Stomach (tissue), 9 donors: ENCODE data around the gene HECW1. TPM values are rescaled to one million over a fixed set of nuclear protein-coding genes. Genes with fewer than 3 reads are reported as not detected.

ENCODE experiments used
- DNase-seq, 2 donors: peaks; one replicate each; pipeline versions ENCODE4 v3.0.0 to v3.0.0-alpha.2; 2013 to 2019
- H3K27ac ChIP-seq, 5 donors: fragments of 200-600 bp in 4 of 5; sonication (generic) in 4 of 5; one replicate each; pipeline ENCODE4 v1.5.1; 2013 to 2019; ENCODE audit warnings: mild to moderate bottlenecking in 1 of 5, moderate library complexity in 1 of 5
- H3K27me3 ChIP-seq, 3 donors: fragments of 200-600 bp; sonication (generic); one replicate each; pipeline ENCODE4 v1.5.1; 2017 to 2019; ENCODE audit warnings: mixed run types in 1 of 3
- H3K36me3 ChIP-seq, 4 donors: fragments of 200-600 bp; sonication (generic); 1 replicate in 3 of 4; 2 replicates in 1 of 4; pipeline ENCODE4 v1.5.1; 2016 to 2019
- H3K4me1 ChIP-seq, 4 donors: fragments of 200-600 bp; sonication (generic); one replicate each; pipeline ENCODE4 v1.5.1; 2016 to 2019
- H3K4me3 ChIP-seq, 4 donors: fragments of 200-600 bp; sonication (generic) in 3 of 4; one replicate each; pipeline ENCODE4 v1.5.1; 2016 to 2019; ENCODE audit warnings: mild to moderate bottlenecking in 1 of 4
- H3K9me3 ChIP-seq, 4 donors: fragments of 200-600 bp; sonication (generic); one replicate each; pipeline ENCODE4 v1.5.1; 2016 to 2019
- CTCF ChIP-seq, 7 experiments: fragments of 450-650 bp in 4 of 7; fragments of 200-600 bp in 3 of 7; sonication (generic) in 3 of 7; IDR thresholded peaks; one replicate each; pipeline ENCODE4 v1.5.1; 2016 to 2019; ENCODE audit warnings: antibody characterized with exemption in 7 of 7, control low read depth in 2 of 7, mild to moderate bottlenecking in 1 of 7
- EP300 ChIP-seq: sonication (generic); formaldehyde crosslinking; IDR thresholded peaks from one replicate; pipeline ENCODE4 v1.6.1; 2017; ENCODE audit warnings: antibody characterized with exemption
- POLR2A ChIP-seq, 4 donors: fragments of 450-650 bp; IDR thresholded peaks; one replicate each; pipeline ENCODE4 v1.6.1; 2016; ENCODE audit warnings: antibody characterized with exemption in 4 of 4, control low read depth in 2 of 4, mild to moderate bottlenecking in 1 of 4, moderate library complexity in 1 of 4
- POLR2AphosphoS5 ChIP-seq, 3 donors: sonication (generic); formaldehyde crosslinking; IDR thresholded peaks; one replicate each; pipeline ENCODE4 v1.6.1; 2016; ENCODE audit warnings: antibody characterized with exemption in 3 of 3
- WGBS, 5 donors: extraction: QIAGEN DNeasy Blood & Tissue Kit in 3 of 5; methylation state at CpG; one replicate each; pipeline versions ENCODE4 v1.1.5 to v1.1.7; 2013 to 2018; 5-methylcytosine and 5-hydroxymethylcytosine counted together
- intact Hi-C: fragments of 100-400 bp; cut with DNase I; formaldehyde crosslinking; loops from one replicate; pipeline ENCODE4 v1.15.1; 2023; ENCODE audit warnings: low total_unique reads
- polyA plus RNA-seq, 3 donors: library from polyadenylated mRNA; stranded (reverse); fragments of 200-250 nt; gene quantifications; one replicate each; pipeline ENCODE4 v1.2.3, GENCODE V29; 2013
- total RNA-seq, 5 donors: library from RNA; depleted of rRNA; stranded (reverse); fragments of >200 nt; gene quantifications; one replicate each; pipeline versions ENCODE4 v1.1.0 to v1.2.3, GENCODE V29; 2014 to 2016
- donor health status: healthy with polysubstance abuse.
- donor health status: Bipolar disorder and iron deficiency.
- donor health status: healthy.

HECW1 gene
- total and polyA plus RNA-seq, 8 donors, result 0.29 to 11.1 (median 1.4) TPM; not detected in 1

DNA sequence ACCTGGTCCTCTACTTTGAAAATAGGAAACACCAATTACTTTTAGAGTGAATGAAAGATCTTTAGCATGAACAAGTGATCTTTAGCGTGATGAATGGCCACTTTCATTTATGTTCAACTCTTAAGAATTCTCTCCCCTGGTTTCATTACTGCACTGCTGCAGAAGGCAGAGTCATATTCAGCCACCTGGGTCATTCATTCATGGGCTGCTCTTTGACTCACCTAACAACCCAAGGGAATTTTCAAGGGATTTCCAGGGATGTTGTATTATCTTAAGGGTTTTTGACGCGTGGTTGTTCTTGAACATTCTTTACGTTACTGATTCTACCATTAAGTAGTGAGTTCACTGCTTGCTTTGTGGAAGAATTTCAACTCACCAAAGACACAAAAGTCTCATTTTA lies 383.1 kb downstream of the HECW1 start:
- Histone ChIP-seq H3K36me3 (no peaks in the 10 kb centered on the region), H3K4me1 (no peaks in the 10 kb centered on the region), H3K27me3 (no peaks in the 10 kb centered on the region), H3K9me3 (no peaks in the 10 kb centered on the region), H3K4me3 (no peak overlapping the region), H3K27ac (no peak overlapping the region)
- intact Hi-C loops, result no loop called here
- 88 to 93% (median 92%) methylated on average over 4 of the region's 4 CpGs for WGBS, 5 donors
- DNase-seq, result no peak
- TF ChIP-seq POLR2A (IDR thresholded peaks at IDR 0.05) (no peak), POLR2AphosphoS5 (IDR thresholded peaks at IDR 0.05) (no peak), EP300 (no peak), CTCF (IDR thresholded peaks at IDR 0.05) (no peak)

DNA sequence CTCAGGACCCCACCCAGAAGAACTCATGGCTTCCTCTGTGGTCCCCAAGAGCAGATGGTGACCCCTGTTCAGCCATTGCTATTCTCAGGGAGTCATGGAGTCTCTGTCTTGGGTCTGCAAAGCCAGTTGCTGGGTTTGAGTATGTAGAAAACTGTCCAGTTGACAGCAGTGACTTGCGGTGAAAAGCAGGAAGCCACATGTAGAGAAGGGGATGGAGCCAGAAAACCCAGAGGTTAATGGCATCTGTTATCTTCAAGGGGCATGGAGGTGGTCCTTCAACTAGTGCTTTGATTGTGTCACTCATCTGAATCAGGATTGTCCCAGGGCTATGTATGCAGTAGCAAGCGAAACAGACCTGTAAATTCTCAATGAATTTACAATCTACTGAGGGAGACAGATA lies 384.1 kb downstream of the HECW1 start:
- TF ChIP-seq POLR2A (IDR thresholded peaks at IDR 0.05), result no peak
- TF ChIP-seq CTCF (IDR thresholded peaks at IDR 0.05), result no peak
- TF ChIP-seq EP300, result no peak
- no peak for TF ChIP-seq POLR2AphosphoS5 (IDR thresholded peaks at IDR 0.05)
- 91 to 95% (median 94%) methylated on average over 2 of the region's 2 CpGs for WGBS, 5 donors
- H3K27ac ChIP-seq, result no peak overlapping the region
- H3K4me3 ChIP-seq, result no peak overlapping the region
- intact Hi-C loops, result no loop called here
- H3K4me1 ChIP-seq, result peaks cover 0 to 2% (median 0%) of the 10 kb centered on the region in 4 donors
- no peak for DNase-seq
- no peaks in the 10 kb centered on the region for H3K9me3 ChIP-seq
- H3K36me3 ChIP-seq, result no peaks in the 10 kb centered on the region
- no peaks in the 10 kb centered on the region for H3K27me3 ChIP-seq

DNA sequence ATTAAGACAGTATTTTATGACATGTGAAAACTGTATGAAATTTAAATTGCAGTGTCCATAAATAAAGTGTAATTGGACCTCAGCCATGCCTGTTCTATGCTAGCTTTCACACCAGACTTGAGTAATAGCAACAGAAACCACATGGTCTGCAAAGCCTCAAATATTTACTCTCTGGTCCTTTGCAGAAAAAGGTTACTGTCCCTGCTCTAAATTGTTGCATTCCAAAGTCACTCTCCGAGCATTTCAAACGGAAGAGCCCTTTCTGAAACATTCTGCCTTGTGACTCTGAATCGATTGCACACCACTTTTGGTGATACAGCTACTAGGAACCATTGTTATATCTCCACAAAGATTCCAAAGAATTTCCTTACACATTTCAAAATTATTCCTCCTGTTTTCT lies 389.4 kb downstream of the HECW1 start:
- WGBS, 5 donors, result 13 to 28% (median 18%) methylated on average over 3 of the region's 3 CpGs
- intact Hi-C loops, result no loop called here

GRCh38 chr7:43502941-43503340 lies 390.5 kb downstream of the HECW1 start:
- intact Hi-C loops, result no loop called here
- Histone ChIP-seq H3K4me3 (no peak overlapping the region), H3K4me1 (peaks cover 0 to 7% (median 0%) of the 10 kb centered on the region in 4 donors), H3K9me3 (no peaks in the 10 kb centered on the region), H3K36me3 (no peaks in the 10 kb centered on the region), H3K27ac (no peak overlapping the region), H3K27me3 (no peaks in the 10 kb centered on the region)
- TF ChIP-seq CTCF (IDR thresholded peaks at IDR 0.05) (no peak), POLR2AphosphoS5 (IDR thresholded peaks at IDR 0.05) (no peak), EP300 (no peak), POLR2A (IDR thresholded peaks at IDR 0.05) (no peak)
- 80 to 90% (median 89%) methylated on average over 7 of the region's 7 CpGs for WGBS, 5 donors
- no peak for DNase-seq

More for the DNA sequence above, 389.4 kb downstream of the HECW1 start:
- Histone ChIP-seq H3K36me3 (no peaks in the 10 kb centered on the region), H3K4me3 (no peak overlapping the region), H3K27ac (no peak overlapping the region), H3K27me3 (no peaks in the 10 kb centered on the region), H3K9me3 (no peaks in the 10 kb centered on the region), H3K4me1 (peaks cover 0 to 7% (median 0%) of the 10 kb centered on the region in 4 donors)
- no peak for TF ChIP-seq CTCF (IDR thresholded peaks at IDR 0.05)
- no peak for TF ChIP-seq POLR2A (IDR thresholded peaks at IDR 0.05)
- TF ChIP-seq EP300, result no peak
- DNase-seq, result peak in 1 of 2 donors; percentile 39
